ENCODE measurements around the gene ZDHHC7. TPM values are rescaled to one million over a fixed set of nuclear protein-coding genes. Genes with fewer than 3 reads are reported as not detected.

Gene ZDHHC7
- total RNA-seq, 2 experiments from 2014 or later = 22.5 to 24.3 TPM

DNA sequence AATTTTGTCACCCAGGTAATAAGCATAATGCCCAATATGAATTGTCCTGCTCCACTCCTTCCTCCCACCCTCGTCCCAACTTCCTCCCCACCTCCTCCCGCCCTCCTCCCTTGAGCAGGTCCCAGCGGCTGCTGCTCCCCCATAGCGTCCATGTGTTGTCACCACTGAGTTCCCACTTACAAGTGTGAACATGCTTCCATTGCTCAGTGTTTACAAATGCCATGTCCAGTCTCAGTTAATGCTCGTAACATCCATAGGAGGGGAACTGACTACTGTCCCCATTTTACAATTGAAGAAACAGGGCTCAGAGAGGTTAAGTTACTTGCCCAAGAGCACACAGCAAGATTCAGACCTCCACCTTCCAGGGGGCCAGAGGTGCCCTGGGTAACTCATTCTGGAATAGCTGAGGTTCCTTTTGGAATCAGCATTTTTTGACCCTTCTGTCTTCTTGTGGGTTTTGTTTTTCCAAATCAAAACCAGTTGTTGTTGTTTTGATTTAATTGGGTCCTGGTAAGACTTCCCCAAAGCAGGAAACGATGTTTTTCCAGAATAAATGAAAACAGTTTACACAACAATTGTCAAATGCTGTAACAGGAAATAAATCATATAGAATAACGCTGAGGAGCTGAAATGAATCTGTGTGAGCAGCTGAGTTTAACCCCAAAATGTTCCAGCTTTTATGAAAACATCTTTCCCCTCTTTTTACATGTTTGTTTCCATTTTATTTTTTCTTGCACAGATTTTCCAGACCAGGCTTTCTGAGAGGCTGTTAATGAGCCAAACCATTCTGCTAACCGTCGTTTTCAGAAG lies 73.9 kb downstream of the ZDHHC7 start:
- H4K20me1 ChIP-seq (ENCODE audit: insufficient read depth, low read length) = no peaks in the 10 kb centered on the region
- no peaks in the 10 kb centered on the region for H3K9me2 ChIP-seq (ENCODE audit: insufficient read depth, low read length)
- no peak overlapping the region for H3K4me3 ChIP-seq (ENCODE audit: low read depth, low read length, poor library complexity, severe bottlenecking)
- no peaks in the 10 kb centered on the region for H3K36me3 ChIP-seq (ENCODE audit: insufficient read depth, low read length)
- BruUV-seq (replicated peaks) = no TSS peak
- intact Hi-C loops (cut with micrococcal nuclease; ENCODE audit: unreplicated experiment) = no loop called here
- H3K4me2 ChIP-seq (ENCODE audit: low read length) = no peak overlapping the region
- ChIA-PET POLR2A (no interaction called here), CTCF (ENCODE audit: unreplicated experiment) (no interaction called here)
- H3K79me2 ChIP-seq (ENCODE audit: insufficient read depth, low read depth, low read length) = no peaks in the 10 kb centered on the region
- no peaks in the 10 kb centered on the region for H3K4me1 ChIP-seq (ENCODE audit: insufficient read depth, low read length, poor library complexity, severe bottlenecking)
- H3K9me3 ChIP-seq (ENCODE audit: low read length) = no peaks in the 10 kb centered on the region
- DNase-seq (ENCODE audit: low spot score) = no peak
- TF ChIP-seq EZH2phosphoT487 (IDR thresholded peaks at IDR 0.05; ENCODE audit: borderline replicate concordance, low read depth, low read length) (no peak), CTCF (conservative IDR thresholded peaks at IDR 0.05; ENCODE audit: low read length) (no peak)
- no peak overlapping the region for H2AFZ ChIP-seq (ENCODE audit: low read length)
- no peak overlapping the region for H3K27ac ChIP-seq (ENCODE audit: low read depth, low read length, poor library complexity, severe bottlenecking)

DNA sequence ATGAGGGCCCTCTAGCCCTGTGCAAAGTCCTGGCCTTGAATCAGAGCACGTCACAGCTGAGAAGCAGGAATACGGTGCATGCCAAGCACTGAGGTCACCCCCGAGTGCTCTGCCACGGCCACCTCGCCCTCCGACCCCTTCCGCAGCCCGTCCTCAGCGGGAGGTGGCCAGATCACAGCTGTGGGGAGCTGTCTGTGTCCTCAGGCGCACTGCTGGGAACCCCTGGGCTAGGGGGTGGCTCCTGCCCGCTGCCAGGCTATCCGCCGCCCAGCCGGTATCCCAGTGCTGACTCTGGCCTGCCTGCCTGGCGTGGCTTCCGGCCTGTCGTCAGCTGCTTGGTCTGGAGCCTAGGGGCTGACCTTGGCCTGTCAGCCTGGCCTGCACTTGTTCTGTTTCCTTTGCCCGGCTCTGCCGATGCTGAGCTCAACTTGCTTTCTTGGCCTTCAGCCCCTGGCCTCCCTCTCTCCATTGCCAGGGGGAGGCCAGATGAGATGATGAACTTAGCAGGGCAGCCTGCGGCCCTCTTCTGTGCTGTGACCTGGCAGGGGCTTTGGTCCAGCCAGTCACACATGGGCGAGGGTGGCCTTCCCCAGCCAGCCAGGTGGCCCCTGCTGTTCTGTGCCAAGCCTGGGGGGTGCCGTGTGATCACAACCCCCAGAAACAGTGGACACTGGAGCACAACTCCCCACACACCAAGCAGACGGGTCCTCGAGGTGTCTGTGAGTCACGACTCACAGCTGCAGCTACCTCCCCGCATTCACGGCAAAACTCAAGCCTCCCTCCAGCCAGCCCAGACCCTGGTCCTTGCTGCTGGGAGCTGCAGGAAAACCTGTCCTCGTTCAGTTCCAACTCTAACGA lies 77.3 kb downstream of the ZDHHC7 start:
- intact Hi-C loops (cut with micrococcal nuclease; ENCODE audit: unreplicated experiment) = no loop called here
- Histone ChIP-seq H3K4me1 (ENCODE audit: insufficient read depth, low read length, poor library complexity, severe bottlenecking) (no peaks in the 10 kb centered on the region), H3K4me2 (ENCODE audit: low read length) (no peak overlapping the region), H4K20me1 (ENCODE audit: insufficient read depth, low read length) (no peaks in the 10 kb centered on the region), H2AFZ (ENCODE audit: low read length) (no peak overlapping the region), H3K27ac (ENCODE audit: low read depth, low read length, poor library complexity, severe bottlenecking) (no peak overlapping the region), H3K9me3 (ENCODE audit: low read length) (no peaks in the 10 kb centered on the region), H3K4me3 (ENCODE audit: low read depth, low read length, poor library complexity, severe bottlenecking) (no peak overlapping the region), H3K79me2 (ENCODE audit: insufficient read depth, low read depth, low read length) (no peaks in the 10 kb centered on the region), H3K36me3 (ENCODE audit: insufficient read depth, low read length) (no peaks in the 10 kb centered on the region), H3K9me2 (ENCODE audit: insufficient read depth, low read length) (no peaks in the 10 kb centered on the region)
- CTCF ChIA-PET (ENCODE audit: unreplicated experiment) = no interaction called here
- BruUV-seq (replicated peaks) = no TSS peak
- DNase-seq (ENCODE audit: low spot score) = no peak
- POLR2A ChIA-PET = interaction anchor here (1.1 kb wide), 1 partner anchor 9 kb away, joined by 6 read pairs; no protein-coding TSS in a partner anchor
- TF ChIP-seq CTCF (conservative IDR thresholded peaks at IDR 0.05; ENCODE audit: low read length) = no peak
- TF ChIP-seq EZH2phosphoT487 (IDR thresholded peaks at IDR 0.05; ENCODE audit: borderline replicate concordance, low read depth, low read length) = no peak
